GM12878 (cell line): Measurements from ENCODE around the gene SBNO2. TPM values are rescaled to one million over a fixed set of nuclear protein-coding genes. Genes with fewer than 3 reads are reported as not detected.

Experiments
- BACH1 ChIP-seq: fragments of 450-650 bp; IDR thresholded peaks from 2 replicates; pipeline ENCODE4 v1.6.1; 2017; ENCODE audit warnings: mild to moderate bottlenecking, borderline replicate concordance
- CBFB ChIP-seq: IDR thresholded peaks from 2 replicates; pipeline ENCODE4 v1.6.1; 2016; ENCODE audit warnings: antibody characterized with exemption, low read depth
- CHD2 ChIP-seq: IDR thresholded peaks from 2 replicates; pipeline ENCODE4 v1.6.1; 2011; ENCODE audit warnings: low read depth, low read length, improper control_type of control experiment, borderline replicate concordance
- HDGF ChIP-seq: fragments of 450-650 bp; IDR thresholded peaks from 2 replicates; pipeline ENCODE4 v1.6.1; 2016; ENCODE audit warnings: antibody characterized with exemption
- LARP7 ChIP-seq: fragments of 450-650 bp; IDR thresholded peaks from 2 replicates; pipeline ENCODE4 v1.6.1; 2017; ENCODE audit warnings: mild to moderate bottlenecking
- NFYB ChIP-seq: IDR thresholded peaks from 2 replicates; pipeline ENCODE4 v1.6.1; 2011; ENCODE audit warnings: low read depth, mild to moderate bottlenecking, low read length, improper control_type of control experiment, moderate library complexity; ENCODE audit not compliant: insufficient read depth
- PBX3 ChIP-seq: IDR thresholded peaks from 2 replicates; pipeline ENCODE4 v1.6.1; 2011; ENCODE audit warnings: mild to moderate bottlenecking, low read depth, low read length, moderate library complexity; ENCODE audit not compliant: insufficient replicate concordance
- PML ChIP-seq: IDR thresholded peaks from 2 replicates; pipeline ENCODE4 v1.6.1; 2012; ENCODE audit warnings: low read length, inconsistent platforms
- RBBP5 ChIP-seq: fragments of 200-600 bp; sonication (generic); conservative IDR thresholded peaks from 2 replicates; pipeline ENCODE4 v1.6.1; 2016
- RCOR1 ChIP-seq: conservative IDR thresholded peaks from 2 replicates; pipeline ENCODE4 v1.6.1; 2012; ENCODE audit warnings: low read depth, low read length, improper control_type of control experiment
- SP1 ChIP-seq: IDR thresholded peaks from one replicate; pipeline ENCODE4 v1.6.1; 2011; ENCODE audit warnings: low read depth, low read length
- SREBF1 ChIP-seq: IDR thresholded peaks from 2 replicates; pipeline ENCODE4 v1.6.1; 2012; ENCODE audit warnings: mild to moderate bottlenecking, low read length
- polyA plus RNA-seq, 11 experiments: library from polyadenylated mRNA; depleted of rRNA in 4 of 11; unstranded in 6 of 11; stranded (reverse) in 5 of 11; fragments of >200 nt; fragmentation: Nextera tagmentation in 4 of 11; fragmentation: Illumina TruSeq in 1 of 11; extraction: Ambion mirVana in 4 of 11; extraction: Trizol in 1 of 11; gene quantifications; 1 replicate in 1 of 11; 2 replicates in 10 of 11; pipeline versions ENCODE4 v1.2.1 to v1.2.3, GENCODE V29; 2011 to 2016; ENCODE audit warnings: inconsistent platforms in 2 of 11, missing spikeins in 2 of 11, low read depth in 1 of 11
- total RNA-seq, 4 experiments: library from RNA; depleted of rRNA in 3 of 4; stranded (reverse); fragments of >200 nt in 3 of 4; fragmentation: Illumina TruSeq in 1 of 4; extraction: Trizol in 1 of 4; gene quantifications; 2 replicates each; pipeline versions ENCODE4 v1.2.1 to v1.2.3, GENCODE V29; 2013 to 2021
- TF ChIP-seq, protein P1 (sequence below): fragments of 450-650 bp; formaldehyde crosslinking; IDR thresholded peaks from 2 replicates; pipeline ENCODE4 v1.4.0; 2022; ENCODE audit warnings: mild to moderate bottlenecking, moderate library complexity
- TF ChIP-seq, protein P2 (sequence below), 3 experiments: IDR thresholded peaks in 2 of 3; conservative IDR thresholded peaks in 1 of 3; 2 replicates each; pipeline ENCODE4 v1.5.1; 2011; ENCODE audit warnings: low read depth in 3 of 3, low read length in 3 of 3, mild to moderate bottlenecking in 3 of 3, control low read depth in 2 of 3, moderate library complexity in 2 of 3, inconsistent platforms in 1 of 3, mixed read lengths in 1 of 3; ENCODE audit not compliant: control insufficient read depth in 2 of 3, insufficient read depth in 1 of 3; ENCODE audit errors: extremely low read depth in 1 of 3

SBNO2 gene
- total and polyA plus RNA-seq, 10 of the 15 experiments (the other 5 are each of a cell fraction or from before 2014, with no cell fraction given), result 0.08 to 44.6 (median 5.4) TPM

GRCh38 chr19:1106841-1107660 is 67.0 kb downstream of the SBNO2 start (continued):
- TF ChIP-seq, protein P1, sequence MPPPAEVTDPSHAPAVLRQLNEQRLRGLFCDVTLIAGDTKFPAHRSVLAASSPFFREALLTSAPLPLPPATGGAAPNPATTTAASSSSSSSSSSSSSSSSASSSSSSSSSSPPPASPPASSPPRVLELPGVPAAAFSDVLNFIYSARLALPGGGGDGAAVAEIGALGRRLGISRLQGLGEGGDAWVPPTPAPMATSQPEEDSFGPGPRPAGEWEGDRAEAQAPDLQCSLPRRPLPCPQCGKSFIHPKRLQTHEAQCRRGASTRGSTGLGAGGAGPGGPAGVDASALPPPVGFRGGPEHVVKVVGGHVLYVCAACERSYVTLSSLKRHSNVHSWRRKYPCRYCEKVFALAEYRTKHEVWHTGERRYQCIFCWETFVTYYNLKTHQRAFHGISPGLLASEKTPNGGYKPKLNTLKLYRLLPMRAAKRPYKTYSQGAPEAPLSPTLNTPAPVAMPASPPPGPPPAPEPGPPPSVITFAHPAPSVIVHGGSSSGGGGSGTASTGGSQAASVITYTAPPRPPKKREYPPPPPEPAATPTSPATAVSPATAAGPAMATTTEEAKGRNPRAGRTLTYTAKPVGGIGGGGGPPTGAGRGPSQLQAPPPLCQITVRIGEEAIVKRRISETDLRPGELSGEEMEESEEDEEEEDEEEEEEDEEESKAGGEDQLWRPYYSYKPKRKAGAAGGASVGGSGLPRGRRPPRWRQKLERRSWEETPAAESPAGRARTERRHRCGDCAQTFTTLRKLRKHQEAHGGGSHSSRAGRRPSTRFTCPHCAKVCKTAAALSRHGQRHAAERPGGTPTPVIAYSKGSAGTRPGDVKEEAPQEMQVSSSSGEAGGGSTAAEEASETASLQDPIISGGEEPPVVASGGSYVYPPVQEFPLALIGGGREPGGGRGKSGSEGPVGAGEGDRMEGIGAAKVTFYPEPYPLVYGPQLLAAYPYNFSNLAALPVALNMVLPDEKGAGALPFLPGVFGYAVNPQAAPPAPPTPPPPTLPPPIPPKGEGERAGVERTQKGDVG, result no peak
- TF ChIP-seq RCOR1, result no peak
- TF ChIP-seq SREBF1, result no peak
- no peak for TF ChIP-seq PML
- TF ChIP-seq CBFB, result no peak
- TF ChIP-seq LARP7, result no peak
- no peak for TF ChIP-seq NFYB
- TF ChIP-seq SP1, result no peak
- 0 out of 2 replicates have a peak, but pooled peaks have one; percentile 36 for TF ChIP-seq HDGF
- TF ChIP-seq, protein P2, sequence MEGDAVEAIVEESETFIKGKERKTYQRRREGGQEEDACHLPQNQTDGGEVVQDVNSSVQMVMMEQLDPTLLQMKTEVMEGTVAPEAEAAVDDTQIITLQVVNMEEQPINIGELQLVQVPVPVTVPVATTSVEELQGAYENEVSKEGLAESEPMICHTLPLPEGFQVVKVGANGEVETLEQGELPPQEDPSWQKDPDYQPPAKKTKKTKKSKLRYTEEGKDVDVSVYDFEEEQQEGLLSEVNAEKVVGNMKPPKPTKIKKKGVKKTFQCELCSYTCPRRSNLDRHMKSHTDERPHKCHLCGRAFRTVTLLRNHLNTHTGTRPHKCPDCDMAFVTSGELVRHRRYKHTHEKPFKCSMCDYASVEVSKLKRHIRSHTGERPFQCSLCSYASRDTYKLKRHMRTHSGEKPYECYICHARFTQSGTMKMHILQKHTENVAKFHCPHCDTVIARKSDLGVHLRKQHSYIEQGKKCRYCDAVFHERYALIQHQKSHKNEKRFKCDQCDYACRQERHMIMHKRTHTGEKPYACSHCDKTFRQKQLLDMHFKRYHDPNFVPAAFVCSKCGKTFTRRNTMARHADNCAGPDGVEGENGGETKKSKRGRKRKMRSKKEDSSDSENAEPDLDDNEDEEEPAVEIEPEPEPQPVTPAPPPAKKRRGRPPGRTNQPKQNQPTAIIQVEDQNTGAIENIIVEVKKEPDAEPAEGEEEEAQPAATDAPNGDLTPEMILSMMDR (IDR thresholded peaks at IDR 0.05 in 2 of 3, conservative IDR thresholded peaks at IDR 0.05 in 1 of 3; ENCODE audit: control insufficient read depth in 2 of 3, extremely low read depth in 1 of 3, insufficient read depth in 1 of 3, low read depth in 3 of 3, low read length in 3 of 3), result peak in 2 of 3 experiments; percentile 26 to 33; a peak in 3 of 6 replicates
- TF ChIP-seq RBBP5, result no peak
- no peak for TF ChIP-seq CHD2
- 0 out of 2 replicates have a peak, but pooled peaks have one; percentile 10 for TF ChIP-seq BACH1
- no peak for TF ChIP-seq PBX3
